Pons (tissue), 1 donor: ENCODE data around the gene NUP58.
A peak's percentile ranks its signal among the peaks of the same experiment; 100 is the strongest.

Experiments
- DNase-seq: peaks from one replicate; pipeline ENCODE4 v3.0.0-alpha.2; 2016; ENCODE audit warnings: low spot score

The NUP58 gene, protein sequence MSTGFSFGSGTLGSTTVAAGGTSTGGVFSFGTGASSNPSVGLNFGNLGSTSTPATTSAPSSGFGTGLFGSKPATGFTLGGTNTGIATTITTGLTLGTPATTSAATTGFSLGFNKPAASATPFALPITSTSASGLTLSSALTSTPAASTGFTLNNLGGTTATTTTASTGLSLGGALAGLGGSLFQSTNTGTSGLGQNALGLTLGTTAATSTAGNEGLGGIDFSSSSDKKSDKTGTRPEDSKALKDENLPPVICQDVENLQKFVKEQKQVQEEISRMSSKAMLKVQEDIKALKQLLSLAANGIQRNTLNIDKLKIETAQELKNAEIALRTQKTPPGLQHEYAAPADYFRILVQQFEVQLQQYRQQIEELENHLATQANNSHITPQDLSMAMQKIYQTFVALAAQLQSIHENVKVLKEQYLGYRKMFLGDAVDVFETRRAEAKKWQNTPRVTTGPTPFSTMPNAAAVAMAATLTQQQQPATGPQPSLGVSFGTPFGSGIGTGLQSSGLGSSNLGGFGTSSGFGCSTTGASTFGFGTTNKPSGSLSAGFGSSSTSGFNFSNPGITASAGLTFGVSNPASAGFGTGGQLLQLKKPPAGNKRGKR

DNA sequence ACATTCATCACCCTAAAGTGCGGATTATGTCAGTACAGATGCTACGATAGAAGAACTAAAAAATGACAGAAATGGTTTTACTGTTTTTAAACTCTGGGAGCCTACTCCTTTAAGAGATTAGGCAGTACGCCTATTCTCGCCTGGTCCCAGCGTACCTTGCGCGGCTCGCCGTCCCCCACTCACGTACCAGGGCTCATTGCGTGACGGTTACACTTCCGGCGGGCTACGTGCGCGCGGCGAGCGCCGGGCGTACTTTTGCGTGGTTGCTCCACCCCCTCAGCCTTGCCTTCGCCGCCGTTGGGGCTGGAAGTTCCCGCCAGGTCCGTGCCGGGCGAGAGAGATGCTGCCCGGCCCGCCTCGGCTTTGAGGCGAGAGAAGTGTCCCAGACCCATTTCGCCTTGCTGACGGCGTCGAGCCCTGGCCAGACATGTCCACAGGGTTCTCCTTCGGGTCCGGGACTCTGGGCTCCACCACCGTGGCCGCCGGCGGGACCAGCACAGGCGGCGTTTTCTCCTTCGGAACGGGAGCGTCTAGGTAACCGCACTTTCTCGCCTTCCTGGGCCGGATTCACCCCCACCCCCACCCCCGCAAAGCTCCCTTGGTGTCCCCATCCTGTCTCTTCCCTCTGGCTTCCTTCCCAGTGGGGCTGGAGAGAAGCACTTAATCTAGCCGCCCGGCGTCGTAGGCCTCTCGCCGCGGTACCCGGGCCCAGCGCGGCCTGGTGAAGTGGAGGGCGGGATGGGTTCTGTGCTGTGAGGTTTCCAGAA, at the start of gene NUP58:
Gene NUP58 (plus strand): TSS at position 279 of the 767 bp plus-strand sequence. CDS start 149 bp downstream, at position 428.
- DNase-seq, result peak; percentile 94

DNA sequence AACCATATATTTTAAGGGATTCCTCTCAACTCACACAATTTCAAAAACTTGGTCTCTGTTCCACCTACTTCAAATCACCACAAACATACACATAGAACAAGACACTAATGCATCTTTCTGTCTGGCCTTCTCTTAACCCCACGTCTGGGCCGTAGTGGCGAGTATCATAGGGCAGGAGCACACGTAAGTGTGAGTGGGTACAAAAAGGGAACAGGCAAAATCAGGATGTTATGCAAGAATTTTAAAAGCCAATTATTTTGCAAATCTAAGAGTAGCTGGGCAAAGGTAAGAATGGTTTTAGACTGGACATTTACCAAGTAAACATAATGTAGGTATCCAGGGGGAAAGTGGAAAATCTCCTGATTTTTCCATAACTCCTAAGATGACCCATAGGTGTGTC, 49.2 kb upstream of the NUP58 start:
- DNase-seq, result no peak

DNA sequence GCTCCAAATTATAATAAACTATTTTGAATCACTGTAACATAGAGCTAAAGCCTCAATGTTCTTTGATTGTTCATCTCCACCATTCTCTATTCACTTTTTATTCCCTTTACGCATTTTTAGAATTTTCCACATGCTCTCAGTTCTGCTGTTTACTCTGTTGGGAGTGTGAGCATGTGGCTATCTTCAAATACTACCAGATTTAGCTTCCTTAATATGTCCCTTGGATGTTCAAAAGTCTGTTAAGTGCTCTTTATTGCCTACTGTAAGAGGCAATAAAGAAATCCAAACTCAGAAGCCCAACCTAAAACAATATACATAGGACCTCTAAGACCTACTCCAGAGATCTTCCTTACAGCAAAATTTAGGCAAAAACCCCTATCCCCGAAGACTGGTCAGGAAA, 48.7 kb upstream of the NUP58 start:
- DNase-seq, result no peak

DNA sequence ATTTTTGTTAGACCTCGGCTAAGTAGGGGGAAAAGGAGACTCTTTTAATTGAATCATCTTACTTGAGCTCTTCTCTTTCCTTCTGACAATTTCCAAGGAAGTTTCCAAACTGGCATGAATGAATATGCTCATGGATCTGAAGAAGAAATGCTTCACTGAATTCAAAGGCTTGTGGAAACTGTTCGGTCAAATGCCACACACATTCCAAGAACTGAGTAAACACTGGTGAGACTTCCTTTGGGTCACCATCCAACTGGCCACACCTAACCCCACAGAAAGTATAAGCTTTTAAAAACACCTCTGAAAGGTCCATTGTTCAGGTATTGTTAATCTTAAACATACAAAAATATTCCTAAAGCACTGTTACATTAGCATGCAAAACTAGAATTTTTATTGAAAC, 47.7 kb upstream of the NUP58 start:
- DNase-seq, result no peak

DNA sequence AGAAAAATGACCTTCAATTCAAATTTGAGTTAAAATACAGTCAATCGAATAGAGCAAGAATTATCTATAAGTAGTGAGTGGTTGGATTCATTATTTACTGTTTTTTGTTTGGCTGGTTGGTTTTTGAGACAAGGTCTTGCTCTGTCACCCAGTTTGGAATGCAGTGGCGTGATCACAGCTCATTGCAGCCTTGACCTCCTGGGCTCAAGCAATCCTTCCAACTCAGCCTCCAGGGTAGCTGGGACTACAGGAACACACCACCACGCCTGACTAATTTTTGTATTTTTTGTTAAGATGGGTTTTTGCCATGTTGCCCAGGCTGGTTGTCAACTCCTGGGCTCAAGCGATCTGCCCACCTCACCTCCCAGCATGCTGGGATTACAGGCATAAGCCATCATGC, 39.2 kb upstream of the NUP58 start:
- no peak for DNase-seq

DNA sequence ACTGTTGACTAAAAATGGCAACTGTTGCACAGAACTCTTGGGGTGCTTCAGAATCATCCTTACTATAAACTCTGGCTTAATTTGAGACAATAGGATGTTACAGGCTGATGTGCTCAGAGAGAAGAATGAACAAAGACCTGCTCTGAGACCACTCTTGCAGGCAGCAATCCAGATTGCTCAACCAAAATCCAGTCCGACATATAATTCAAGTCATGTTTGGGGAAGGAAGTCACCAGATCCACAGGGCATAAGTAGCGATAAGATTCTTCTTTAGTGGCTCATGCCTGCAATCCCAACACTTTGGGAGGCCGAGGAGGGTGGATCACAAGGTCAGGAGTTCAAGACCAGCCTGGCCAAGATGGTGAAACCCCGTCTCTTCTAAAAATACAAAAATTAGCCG, 34.7 kb upstream of the NUP58 start:
- no peak for DNase-seq

DNA sequence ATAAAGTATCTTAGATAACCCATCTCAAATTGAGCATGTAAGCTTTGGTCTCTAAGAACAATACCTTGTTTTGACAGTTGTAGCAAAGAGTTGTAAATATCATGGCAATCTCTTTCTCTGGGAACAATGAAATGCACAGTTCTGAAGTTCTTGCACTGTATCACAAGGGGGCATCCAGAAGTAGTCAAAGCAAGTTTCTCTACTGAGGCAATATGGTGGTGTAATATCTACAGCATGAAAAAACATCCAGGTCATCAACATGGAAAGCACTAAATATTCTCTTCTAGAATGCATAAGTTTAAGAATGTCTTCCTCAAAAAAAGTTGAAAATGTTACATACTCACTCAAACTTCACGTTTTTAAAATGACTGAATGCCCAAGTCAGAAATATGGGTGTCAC, 33.7 kb upstream of the NUP58 start:
- peak; percentile 46 for DNase-seq

DNA sequence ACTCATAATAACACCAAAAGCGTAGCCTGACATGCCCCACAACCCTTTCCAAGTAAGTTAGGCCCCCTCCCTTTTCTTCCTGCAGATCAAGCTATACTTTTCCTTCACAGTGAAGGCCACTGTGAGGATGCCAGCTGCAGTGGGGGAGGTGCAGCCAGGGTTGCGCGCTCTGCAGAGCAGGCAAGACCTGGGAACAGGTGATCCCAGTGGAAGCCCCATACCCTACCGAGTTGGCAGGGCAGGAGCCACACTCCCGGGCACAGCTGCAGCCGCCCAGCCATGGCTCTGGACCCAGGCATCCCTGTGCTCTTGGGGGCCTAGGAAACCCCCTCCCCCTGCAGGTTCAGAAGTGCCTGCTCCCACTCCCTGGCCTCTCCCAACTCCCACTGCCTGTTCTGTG, 32.9 kb upstream of the NUP58 start:
- DNase-seq, result no peak

DNA sequence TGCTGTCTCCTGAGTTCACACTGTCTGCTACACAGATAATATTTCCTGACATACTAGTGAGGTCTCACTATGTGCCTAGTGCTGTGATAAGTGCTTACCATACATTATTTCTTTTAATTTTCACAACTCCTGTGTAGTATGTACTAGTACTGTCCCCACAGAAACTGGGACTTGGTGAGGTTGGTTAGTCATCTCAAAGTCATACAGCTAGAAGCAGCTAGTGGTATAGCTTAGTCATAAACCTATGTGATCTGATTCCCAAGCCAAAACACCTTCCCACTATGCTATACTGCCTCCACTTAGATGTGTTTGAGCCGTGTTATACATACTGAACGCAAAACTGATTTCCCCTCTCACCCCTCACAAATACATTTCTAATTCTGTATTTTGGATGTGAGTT, 24.7 kb upstream of the NUP58 start:
- DNase-seq, result no peak

DNA sequence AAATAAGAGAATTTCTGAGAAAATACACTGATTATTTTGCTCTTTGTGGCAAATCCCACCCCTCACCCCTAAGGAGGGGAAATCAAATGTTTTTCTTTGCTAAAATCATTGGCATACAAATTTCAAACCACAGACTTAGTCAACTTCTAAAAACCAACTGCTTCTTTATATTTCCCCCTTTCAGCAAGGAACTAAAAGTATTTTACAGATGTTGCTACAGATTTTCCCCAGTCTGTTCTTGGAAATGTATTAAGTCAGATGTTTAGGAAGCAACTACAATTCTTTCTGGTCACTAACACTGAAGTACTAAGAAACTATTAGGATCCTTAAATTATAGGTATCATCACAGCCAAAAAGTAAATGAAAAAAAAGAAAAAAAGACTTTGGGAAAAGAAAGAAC, 21.0 kb upstream of the NUP58 start:
- no peak for DNase-seq

DNA sequence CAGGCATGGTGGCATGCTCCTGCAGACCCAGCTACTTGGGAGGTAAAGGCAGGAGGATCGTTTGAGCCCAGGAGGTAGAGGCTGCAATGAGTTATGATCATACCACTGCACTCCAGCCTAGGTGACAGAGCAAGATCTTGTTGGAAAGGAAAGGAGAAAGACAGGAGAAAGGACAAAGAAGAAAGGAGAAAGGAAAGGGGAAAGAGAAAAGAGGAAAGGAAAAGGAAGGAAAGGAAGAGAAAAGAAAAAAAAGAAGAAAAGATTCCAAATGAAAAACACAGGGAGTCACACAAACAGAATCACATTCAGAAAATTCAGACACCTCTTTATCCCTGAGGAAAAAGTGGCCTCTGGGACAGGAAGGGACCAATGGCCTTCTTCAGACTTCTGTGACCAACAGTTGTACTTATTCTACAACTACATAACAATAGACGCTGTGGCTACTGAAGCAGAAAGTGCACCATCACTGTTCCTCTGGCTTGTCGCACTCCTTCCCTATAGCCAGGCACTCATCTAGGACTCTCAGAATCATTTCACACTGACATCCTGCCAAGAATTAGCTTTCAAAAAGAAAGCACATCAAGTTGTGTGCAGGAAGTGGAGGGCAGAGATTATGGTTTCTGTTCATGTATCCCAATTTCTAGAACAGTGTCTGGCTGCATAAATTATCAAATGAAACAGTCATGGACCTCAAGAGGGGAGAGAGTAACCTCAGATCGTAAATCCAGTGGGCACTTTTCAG, 20.1 kb upstream of the NUP58 start:
- peak; percentile 25 for DNase-seq

DNA sequence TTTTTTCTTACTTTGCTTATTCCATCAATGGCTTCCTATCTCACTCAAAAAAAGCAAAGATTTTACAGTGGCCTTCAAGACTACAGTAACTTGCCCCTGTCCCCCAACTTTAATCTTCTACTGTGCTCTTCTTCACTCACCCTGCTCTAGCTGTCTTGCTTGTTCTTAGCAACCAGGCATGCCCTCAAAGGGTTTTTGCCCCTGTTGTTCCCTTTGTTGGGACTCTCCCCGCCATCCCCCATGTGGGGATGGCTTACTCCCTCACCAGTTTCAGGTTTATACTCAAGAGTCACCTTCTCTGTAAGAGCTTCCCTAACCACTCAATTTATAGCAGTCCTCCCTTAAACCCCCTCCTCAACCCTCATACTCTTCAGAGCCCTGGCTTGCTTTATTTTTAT, 19.5 kb upstream of the NUP58 start:
- DNase-seq, result no peak

DNA sequence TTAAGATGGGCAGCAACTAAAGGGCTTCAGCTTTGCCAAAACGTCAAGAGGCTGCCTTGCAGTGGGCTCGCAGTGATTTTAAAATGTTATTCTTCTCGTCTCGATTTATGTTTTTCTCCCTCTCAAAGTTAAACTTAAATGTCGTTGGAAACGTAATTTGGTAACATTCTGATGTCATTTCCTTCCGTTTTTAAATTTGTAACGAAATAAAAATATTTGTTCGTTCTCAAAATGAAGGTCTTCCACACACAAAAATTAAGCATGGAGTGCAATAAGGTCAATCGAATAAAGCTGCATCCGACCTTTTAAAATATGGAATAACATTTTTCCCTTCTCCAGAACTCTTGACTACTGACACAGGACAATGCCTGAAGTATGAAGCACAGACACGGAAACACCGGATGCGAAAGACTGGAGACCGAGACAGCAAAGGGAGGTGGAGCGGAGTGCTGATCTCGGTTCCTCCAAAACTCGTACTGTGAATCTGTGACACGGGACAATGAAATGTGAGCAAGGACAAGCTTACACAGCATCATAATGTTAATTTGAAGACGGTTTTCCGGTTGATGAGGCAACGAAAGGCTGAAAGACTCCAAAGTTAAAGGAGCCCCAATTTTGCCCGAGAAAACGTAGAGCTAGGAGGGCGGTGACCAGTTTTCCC, 15.0 kb upstream of the NUP58 start:
- DNase-seq, result peak; percentile 56

DNA sequence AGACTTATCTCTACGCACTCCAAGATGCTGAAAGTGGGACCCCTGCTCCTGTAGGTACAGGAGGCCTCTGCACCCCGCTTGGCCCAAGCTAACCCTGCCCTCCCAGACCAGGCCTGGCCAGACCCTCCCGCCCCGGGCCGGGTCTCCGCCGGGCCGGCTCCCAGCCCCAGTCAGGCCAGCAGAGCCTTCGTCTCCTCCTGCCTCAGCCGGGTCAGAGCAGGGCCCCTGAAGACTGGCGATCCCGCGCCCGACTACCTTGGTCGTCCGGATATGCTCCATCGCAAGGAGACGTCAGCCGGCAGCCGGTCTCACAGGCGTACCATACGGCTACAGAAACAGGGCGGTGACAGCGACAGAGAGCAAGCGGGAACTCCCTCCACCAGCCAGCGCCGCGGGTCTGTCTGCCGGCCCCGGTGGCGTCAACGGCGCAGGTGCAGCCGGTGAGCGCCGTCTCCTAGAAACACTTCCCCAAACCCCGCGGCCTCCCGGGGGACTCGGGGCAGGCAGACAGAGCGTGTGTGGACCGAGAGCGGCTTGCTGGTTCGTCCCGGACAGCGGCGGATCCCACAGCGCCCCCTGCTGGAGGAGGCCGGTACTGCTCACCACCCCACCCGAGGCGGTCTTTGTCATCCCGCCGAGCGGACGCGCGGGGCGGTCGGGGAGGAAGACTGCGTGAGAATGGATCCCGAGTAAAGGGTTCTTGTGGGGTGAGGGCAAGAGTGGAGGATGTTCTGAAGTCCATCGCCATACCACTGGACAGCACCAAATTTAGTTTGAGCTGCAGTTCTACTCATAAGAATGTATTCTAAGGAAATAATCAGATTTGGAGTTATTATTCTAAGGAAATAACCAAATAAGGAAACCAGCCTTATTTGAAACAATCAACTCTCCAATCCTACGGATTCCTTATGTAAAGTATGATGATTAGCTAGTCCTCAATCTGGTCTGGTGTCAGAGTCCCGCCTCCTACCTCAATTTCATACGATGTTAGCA, 14.2 kb upstream of the NUP58 start, which contains the start of gene MTMR6:
Gene MTMR6 (minus strand): TSS at position 520 of the 993 bp plus-strand sequence. CDS start 241 bp downstream, at position 279.
- peak; percentile 83 for DNase-seq

DNA sequence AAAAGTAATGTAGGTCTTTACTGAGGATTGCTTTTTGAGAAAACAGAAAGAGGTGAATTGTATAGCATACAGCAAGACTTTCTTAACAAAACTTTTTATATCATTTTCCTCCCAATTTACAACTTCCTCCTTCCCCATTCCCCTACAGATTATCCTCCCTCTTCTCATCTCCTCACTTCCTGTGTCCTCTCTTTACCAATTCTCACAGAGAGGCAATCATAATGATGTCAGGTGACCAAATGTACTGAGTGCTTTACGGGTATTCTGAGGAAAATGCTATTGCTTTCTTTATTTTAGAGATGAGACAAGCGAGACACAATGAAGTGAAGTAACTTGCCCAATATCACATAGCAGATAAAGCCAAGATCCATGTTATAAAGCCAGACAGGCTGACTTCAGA, 12.5 kb upstream of the NUP58 start:
- no peak for DNase-seq

DNA sequence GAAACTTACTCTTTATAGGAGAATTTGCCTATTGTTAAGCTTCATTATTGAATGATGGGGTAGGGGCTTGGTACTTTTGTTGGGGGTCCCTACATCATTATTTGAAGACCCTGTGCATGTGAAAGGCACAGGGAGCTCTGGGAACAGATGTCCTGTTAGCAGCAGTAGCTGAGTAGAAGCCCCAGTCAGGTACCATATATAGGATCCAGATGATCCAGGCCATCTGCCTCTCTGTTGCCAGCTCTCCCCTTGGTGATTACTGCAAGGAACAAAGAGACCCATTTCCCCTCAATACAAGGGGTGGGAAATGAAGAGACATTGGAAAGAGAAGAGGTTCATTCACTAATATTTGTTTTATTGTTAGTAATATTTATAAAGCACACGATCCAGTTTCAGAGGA, 9.7 kb upstream of the NUP58 start:
- no peak for DNase-seq

DNA sequence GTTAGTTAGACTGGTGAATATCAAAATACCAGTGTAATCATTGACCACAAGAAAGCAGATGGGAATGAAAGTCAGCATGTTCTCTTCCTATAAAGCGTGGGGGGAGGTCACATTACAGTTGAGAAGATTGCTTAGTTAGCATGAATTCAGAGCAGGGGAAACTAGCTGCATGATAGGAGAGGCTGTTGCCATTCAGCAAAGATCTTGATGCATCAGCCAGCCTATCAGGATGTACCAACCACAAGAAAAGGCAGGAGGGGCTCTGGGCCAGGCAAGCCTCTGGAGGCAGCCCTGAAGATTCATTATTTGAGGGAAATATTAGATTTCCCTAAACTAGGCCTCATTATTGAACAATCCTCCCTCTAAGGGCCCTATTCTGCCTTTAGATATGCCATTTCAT, 9.1 kb upstream of the NUP58 start:
- DNase-seq, result no peak

DNA sequence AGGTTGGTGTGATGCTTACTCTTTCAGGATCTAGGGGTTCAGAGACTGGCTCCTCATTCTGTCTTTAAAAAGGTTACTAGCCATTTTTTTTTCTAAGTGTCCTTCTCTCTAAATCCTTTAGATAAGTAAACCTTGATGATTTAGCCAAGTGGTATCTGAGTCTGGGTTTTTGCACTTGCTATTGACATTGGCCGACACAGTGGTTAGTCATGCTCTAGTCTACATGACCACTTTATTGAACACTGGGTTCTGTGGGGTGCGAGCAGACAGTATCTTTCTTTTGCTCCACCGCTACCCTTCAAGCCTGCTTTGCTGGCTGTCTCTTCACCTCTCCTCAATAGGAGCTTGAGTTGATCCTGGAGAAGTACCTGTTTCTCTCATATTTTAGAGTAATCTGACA, 6.2 kb upstream of the NUP58 start:
- DNase-seq, result no peak

DNA sequence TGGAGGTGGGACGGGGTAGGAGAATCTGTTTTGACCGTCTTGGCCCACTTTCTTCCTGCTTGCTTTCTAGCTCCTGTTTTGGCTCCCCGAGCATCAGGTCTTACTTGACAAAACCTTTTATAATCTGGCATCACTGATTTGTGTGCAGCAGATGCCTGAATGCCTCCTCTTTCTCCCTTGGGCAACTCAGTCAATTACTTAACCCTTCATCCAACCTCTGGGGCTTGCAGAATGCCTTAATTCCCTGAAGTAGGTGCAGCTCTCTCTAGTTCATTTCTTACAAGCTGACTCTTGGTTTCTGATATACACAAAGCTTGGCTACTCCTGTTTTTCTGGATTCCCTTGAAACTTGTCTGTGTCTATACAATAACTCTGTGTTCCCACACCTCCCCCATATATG, 5.7 kb upstream of the NUP58 start:
- no peak for DNase-seq

DNA sequence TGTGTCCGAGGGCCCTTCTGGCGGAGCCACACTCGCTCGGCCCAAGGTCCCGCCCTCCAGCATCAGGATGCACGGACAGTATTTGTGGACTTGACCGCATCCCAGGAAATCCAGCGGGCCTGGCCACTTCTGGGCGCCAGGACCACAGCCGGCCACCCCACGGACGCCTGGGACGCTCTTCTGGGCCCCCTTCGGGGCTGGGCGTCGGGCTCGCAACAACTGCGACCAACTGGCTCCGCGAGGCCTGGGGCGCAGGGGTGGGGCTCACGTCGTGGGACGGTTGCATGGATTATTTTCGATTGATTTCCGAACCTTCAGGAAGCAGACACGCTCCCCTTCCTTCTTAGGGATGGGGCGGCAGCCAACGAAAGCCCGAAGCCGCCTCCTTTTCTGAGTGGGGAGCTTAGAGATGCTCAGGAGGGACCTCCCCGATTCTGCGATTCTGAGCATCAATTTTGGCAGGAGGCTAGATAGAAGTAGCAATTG, 521 bp upstream of the NUP58 start:
- DNase-seq, result no peak
